ENCODE data around the gene NCMAP.
A peak's percentile ranks its signal among the peaks of the same experiment; 100 is the strongest.

DNA sequence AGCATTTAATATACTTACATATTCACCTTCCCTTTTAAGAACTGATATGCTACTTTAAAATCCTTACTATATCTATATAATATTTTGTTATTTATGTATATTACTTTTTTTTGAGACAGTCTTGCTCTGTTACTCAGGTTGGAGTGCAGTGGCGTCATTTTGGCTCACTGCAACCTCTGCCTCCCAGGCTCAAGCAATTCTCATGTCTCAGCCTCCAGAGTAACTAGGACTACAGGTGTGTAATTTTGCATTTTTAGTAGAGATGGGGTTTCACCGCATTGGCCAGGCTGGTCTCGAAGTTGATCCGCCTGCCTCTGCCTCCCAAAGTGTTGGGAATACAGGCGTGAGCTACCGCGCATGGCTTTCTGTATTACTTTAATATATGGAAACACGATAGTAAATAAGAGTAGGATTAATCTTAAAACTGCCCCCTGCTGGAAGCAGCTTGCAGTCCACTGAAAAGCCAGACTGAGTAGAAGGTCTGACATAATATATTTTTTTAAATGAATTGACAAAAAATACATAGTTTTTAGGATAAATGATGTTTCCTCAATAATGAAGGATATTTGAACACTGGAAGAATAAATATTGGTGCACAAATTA lies 28.8 kb upstream of the NCMAP start:
- TF ChIP-seq, protein P1, sequence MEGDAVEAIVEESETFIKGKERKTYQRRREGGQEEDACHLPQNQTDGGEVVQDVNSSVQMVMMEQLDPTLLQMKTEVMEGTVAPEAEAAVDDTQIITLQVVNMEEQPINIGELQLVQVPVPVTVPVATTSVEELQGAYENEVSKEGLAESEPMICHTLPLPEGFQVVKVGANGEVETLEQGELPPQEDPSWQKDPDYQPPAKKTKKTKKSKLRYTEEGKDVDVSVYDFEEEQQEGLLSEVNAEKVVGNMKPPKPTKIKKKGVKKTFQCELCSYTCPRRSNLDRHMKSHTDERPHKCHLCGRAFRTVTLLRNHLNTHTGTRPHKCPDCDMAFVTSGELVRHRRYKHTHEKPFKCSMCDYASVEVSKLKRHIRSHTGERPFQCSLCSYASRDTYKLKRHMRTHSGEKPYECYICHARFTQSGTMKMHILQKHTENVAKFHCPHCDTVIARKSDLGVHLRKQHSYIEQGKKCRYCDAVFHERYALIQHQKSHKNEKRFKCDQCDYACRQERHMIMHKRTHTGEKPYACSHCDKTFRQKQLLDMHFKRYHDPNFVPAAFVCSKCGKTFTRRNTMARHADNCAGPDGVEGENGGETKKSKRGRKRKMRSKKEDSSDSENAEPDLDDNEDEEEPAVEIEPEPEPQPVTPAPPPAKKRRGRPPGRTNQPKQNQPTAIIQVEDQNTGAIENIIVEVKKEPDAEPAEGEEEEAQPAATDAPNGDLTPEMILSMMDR (IDR thresholded peaks at IDR 0.05), result peak in 1 of 4 experiments; percentile 32
- no peak for TF ChIP-seq POLR2AphosphoS5 (IDR thresholded peaks at IDR 0.05)
- no peak for TF ChIP-seq POLR2A (IDR thresholded peaks at IDR 0.05)

All from gastroesophageal sphincter (tissue), 3 donors.